Right hindlimb (tissue), 1 donor: ENCODE measurements around the gene SLC2A6.

Experiments
- DNase-seq: peaks from one replicate; pipeline ENCODE4 v3.0.0-alpha.2; 2018

Gene SLC2A6

DNA sequence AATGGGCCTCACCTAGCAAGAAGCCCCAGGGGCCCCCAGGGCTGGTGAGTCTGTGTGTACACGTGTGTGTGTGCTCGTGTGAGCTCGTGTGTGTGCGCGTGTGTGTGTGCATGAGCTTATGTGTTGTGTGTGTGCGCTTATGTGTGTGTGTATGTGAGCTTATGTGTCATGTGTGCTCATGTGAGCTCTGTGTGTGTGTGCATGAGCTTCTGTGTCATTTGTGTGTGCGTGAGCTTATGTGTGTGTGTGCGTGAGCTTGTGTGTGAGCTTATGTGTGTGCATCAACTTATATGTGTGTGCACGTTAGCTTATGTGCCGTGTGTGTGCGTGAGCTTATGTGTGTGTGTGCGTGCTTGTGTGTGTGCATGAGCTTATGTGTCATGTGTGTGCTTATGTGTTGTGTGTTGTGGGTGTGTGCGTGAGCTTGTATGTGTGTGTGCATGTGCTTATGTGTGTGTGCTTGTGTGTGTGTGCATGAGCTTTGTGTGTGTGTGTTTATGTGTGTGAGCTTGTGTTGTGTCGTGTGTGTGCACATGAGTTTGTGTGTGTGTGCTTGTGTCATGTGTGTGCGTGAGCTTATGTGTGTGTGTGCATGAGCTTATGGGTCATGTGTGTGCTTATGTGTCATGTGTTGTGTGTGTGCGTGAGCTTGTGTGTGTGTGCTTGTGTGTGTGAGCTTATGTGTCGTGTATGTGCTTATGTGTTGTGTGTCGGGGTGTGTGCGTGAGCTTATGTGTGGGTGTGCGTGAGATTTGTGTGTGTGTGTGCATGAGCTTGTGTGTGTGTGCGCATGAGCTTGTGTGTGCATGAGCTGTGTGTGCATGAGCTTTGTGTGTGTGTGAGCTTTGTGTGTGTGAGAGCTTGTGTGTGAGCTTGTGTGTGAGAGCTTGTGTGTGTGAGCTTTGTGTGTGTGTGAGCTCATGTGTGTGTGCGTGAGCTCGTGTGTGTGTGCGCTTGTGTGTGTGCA, 16.7 kb upstream of the SLC2A6 start:
- peak; percentile 12 for DNase-seq

DNA sequence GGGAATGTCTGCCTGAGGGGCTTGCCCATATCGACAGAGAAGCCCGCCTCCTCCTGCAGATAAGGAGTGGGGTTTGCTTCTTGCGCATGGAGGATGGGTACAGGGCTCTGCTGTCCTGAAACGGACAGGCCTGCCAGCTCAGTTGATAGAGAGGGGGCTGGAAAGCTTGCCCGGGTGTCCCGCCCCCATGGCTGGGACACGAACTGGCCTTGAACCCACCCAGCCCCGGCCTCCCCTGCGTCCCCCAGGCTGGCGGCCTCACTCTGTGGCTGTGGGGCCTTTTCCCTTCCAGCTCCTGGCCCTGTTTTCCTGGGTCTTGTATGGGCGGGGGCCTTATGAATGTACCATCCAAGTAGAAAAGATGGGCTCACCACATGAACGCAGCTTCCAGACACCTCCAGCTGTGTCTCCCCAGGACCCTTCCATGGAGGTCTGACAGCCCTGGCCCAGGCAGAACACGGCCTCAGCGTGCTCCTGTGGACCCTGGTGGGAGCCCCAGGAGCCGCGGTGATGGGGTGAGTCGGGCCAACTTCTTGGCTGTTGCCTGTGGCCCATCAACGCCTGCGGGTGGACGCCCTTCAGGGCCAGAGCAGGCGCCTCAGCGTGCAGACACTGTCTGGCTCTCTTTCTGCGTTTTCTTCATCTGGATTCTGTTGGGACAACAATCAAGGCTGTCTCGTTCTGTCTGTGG, 15.9 kb upstream of the SLC2A6 start:
- peak; percentile 28 for DNase-seq

DNA sequence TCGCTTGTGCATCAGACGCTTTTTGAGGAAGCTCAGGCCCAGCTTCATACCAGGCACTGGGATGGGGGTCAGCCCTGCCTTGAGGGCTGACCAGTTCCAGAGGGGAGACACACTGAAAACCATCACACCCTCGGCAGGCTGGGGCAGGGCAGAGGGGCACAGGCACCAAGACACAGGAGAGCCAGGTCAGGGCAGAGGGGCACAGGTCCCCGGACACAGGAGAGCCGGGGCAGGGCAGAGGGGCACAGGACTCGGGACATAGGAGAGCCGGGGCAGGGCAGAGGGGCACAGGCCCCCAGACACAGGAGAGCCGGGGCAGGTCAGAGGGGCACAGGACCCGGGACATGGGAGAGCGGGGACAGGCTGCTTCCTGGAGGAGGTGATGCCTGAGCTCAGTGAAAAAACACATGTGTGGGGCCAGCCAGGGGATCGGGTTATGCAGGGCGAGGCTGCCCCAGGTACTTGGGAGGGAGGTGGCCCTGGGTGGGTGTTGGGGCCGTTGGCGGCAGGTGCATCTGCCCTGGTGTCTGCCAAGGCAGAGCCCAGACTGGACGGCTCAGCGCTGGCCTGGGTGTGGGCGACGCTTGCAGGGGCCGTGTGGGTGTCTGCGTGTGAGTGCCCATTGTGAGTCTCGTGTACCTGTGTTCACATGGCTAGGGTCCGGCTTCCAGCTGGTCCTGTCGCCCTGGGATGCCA, 15.1 kb upstream of the SLC2A6 start:
- no peak for DNase-seq

DNA sequence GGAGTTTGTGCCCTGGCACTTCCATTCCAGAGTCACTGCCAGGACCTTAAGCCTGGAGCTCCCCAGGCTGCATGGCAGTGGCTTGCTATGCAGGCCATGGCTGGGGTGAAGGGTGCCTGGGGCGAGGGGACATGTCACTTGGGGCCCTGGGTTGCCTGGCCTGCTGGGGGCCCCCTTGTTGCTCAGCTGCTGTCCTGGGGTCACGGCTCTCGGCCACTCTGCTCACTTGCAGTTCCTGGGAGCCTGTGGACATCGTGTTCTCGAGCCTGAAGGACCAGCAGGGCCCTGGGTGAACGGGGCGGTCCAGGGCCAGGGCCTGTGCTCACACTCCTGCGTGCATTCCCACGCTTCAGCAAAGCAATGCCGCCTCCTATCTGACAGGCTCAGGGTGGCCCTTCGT, 14.5 kb upstream of the SLC2A6 start:
- DNase-seq = no peak

DNA sequence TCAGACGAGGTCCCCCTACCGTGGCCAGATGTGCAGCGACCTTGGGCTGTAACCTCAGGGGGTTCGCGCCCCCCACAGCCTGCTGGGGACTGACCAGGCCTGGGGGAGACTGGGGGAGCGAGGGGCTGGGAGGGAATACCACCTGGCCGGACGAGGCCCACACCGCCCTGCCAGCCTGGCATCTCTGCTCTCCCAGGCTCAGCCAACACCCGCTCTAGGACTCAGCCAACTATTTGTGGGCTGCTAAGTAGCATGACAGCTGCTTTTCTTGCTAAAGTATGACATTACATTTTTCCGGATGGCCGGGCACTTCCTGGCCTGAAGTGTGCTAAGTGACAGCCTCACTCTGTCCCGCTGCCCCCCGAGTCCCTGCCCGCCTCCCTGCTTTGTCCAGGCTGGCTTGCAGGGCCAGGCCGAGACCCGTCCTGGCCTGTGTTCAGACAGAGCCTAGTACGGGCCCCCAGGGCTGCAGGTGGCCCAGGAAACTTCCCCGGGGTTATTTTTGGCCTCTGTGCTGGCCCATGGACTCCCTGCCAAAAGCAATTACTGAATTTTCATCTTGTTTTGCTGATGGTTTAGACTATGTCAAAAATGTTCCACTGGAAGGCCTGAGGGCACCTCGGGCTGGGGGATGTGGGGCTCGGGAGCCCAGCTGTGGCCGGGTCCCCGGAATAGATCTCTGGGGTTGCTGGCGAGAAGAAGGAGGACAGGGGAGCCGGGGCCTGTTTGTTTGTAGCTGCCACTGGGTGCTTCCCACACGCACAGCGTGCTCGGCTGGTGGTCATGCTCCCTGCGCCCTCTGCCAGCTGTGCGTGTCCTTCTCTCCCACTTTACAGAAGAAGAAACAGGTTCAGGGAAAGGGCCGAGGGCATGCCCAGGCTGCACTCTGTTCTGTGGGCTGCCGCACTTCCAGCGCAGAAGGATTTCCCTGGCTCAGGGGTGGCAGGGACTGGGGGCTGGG, 13.4 kb upstream of the SLC2A6 start:
- DNase-seq = peak; percentile 79

DNA sequence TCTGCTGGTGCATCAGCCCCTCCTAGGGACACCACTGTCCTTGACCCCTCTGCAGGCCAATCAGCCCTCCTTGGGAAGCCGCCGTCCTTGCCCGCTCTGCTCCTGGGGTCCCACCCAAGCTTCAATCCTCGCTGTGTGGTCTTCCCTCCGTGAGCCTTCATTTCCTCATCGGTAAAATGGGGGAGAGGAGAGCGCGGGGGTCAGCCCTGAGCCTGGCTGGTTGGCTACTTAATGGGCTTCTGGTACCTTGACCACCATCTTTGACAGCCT, 12.7 kb upstream of the SLC2A6 start:
- no peak for DNase-seq

DNA sequence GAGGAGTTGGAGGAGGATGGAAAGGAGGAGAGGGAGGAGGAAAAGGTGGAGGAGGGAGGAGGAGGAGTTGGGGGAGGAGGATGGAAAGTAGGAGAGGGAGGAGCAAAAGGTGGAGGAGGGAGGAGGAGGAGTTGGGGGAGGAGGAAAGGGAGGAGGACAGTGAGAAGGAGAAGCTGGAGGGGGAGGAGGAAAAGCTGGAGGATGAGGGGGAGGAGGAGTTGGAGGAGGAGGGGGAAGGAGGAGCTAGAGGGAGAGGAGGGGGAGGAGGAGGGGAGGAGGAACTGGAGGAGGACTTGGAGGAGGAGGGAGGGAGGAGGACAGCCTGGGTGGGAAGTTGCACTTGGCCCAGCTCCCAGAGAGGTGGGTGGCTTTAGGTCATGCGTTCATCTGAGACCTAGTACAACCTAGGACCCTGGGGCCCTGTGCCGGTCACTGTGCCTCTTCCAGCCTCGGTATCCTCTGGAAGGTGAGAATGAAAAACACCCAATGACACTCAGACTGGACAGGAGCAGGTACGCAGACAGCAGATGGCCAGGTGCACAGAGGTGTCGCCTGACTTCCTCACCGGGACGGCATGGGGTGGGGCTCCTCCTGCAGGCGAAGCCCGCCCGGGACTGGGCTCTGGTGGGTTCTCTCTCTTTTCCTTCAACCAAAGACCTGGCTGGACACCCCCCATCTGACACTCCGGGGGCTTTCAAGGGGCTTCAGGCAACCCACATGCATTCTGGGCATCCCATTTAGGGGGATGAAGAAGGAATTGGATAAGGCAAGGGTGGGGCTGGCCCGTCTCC, 12.2 kb upstream of the SLC2A6 start:
- peak; percentile 25 for DNase-seq

DNA sequence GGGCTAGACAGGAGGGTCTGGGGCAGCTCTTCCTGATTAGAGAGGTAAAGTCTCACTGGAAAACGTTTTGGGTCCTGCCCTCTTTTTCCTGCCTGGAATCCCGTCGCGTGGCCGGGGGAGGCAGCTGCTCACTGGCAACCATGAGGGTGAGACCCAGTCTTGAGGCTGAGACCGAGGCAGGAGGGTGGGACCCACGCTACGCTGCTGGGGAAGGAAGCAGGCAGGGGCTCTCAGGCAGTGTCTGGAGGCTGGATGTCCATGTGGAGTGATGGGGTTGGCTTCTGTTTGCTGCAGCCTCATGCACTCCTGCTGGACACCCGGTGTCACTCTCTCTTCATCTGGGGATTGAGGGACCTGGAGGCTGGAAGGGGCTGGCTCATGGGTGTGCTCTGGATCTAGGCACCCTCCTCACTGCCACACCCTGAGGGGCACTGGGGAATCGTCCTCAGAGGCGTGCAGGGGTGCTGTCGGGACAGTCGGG, 11.3 kb upstream of the SLC2A6 start:
- peak; percentile 19 for DNase-seq

DNA sequence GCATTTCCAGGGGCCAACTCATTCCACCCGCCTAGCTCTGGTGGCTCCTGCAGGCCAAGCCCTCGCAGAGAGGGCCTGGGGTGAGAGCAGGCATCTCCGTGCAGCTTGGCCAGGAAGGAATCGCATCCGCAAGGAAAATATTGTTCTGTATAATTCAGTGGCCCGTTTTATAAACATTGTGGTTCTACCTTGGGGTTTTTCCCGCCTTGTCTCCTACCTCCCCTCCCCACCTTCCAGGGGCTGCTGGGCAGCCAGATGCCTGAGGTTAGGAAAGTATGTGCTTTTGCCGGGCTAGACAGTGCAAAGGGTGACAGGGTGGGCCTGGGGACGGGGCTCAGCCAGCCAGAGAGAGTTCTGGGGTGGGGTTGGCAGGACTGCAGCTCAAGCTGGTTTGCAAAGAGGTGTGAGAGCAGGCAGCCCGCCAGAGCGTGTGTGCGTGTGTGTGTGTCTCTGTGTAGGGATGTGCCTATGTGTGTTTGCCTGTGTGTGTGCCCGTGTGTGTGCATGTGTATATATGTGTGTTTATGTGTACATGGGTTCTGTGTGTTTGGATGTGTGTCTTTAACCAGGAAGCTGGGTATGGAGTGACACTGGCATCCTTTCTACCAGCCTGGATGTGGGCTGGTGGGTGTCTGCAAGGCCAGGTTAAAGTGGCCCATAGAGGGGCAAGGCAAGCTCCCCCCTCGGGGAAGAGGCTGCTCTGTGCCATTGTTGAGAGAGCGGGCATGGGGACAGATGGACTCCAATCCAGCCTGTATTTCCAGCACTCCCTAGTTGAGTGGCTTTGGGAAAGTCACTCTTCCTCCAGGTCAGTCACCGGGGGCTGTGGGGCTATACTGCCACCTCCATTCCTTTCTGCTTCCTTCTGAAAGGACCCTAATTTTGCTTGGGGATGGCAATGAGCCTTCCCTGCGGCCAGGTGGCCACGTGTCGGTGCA, 10.6 kb upstream of the SLC2A6 start:
- DNase-seq = no peak

DNA sequence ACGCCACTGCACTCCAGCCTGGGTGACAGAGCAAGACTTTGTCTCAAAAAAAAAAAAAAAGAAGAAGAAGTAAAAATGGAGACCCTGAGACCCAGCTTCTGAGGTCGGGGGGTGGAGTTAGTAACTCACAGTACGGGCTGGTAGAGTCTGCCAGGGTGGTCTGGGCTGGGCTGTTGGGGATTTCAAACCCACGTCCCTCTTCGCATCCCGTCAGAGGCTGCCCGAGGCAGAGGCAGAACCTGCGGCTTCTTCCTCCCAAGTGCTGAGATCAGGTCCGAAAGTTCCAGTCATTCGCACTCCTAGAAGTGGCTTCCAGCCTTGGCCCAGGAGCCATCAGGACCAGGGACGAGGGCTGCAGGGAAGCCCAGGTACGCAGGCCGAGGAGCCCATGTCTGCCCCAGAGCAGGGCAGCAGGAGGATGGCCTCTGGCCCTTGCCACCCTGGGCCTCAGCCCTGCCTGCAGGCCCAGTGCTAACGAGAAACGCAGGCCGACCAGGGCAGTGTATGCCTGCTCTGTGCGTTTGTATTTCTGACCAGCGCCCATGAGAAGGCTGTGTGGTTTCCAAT, 9.9 kb upstream of the SLC2A6 start:
- DNase-seq = no peak

DNA sequence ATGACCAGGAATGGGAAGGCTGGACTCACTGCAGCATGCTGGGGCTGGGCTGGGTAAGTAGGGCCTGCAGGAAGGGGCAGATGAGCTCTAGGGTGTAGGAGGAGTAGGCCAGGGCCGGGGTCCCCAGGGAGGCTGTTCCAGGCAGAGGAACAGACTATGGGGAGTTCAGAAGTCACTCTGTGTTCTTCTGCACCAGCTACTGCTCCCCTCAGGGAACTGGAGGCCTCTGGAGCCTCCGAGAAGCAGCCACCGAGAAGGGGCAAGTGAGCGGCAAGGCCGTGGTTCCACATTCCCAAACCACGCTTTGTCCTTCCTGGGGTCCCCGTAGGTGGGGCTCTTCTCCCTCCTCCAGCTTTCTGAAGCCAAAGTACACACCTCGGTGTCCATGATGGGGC, 8.4 kb upstream of the SLC2A6 start:
- peak; percentile 6 for DNase-seq

DNA sequence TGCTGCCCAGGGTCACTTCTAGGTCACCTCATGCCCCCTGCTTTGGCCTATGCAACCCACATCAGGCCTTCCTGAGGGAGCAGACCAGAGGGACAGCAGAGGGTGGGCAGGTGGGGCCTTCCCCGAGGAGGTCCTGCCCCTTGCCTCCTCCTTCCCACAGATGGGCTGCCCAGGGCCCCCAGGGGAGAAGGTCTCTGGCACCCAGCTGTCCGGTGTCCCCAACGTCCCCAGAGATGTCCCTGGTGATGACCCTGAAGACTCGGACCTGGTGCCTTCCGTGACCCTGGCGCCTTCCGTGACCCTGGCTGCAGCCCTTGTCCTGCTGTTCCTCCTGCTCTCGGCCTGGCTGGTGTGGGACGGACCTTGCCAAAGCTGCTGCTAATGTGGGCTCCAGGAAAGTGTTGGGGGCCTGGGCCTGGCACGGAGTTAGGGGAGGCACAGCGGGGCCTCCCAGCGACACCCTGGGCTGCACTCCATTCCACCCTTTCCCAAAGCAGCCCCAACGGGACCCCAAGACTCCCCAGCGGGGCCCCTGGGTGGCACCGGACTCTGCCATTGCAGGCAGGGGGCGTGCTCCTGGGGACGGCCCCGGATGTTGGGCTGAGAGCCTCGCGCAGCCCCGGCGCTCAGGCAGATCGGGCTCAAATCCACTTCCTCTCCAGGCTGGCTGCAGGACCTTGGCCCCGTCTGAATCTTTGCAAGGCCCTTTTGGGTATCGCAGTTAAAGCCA, 6.8 kb upstream of the SLC2A6 start:
- peak; percentile 15 for DNase-seq

DNA sequence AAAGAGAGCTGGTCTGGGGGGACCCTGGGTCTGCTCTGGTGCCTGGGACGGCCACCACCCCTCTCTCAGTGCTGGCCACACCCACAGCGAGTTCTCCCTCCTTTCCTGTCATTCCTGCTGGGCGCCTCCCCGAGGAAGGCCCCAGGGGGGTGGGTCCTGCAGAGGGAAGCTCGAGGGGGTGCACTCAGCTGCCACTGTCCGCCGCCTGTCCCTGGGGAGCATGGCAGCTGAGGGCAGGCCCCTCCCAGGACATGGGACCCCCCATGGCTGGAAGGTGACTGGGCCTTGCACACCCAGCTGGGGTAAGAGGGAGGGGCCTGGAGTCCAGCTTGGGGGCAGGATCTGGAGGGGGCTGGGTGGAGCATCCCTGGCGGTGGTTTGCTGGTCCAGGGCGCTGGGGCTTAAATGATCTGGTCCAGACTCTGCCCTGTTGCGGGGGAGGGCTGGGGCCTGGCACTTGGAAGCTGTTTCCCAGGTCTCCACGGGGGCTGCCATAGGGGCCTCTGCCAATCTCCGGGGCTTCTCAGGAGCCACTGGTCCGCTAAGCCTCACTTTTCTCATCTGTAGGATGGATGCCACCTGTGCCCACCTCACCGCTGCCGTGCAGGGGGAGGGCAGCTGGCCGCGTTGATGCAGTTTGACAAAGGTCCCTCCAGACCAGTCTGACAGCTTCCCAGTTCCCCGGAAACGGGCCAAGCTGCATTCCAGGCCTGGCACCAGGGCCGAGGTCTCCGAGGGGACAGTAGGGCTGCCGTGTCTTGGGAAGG, 6.0 kb upstream of the SLC2A6 start:
- peak; percentile 24 for DNase-seq

DNA sequence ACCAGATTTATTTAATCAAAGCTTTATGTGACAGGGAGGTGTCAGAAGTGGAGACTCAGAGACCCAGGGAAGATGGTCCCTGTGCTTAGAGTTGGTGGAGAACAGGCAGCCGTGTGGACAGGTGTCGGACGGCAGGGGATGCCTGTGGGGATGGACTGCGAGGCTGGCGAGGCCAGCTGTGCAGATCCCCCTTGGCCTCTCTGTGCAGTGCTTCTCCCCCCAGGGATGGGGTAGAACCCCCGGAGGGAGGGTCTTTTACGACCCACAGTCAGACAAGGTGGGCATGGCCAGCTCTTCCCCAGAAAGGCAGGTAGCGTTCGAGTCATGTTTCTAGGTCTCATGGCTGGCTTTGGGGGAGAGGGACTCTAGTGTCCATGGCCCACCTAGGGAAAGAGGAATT, 4.7 kb upstream of the SLC2A6 start:
- no peak for DNase-seq

DNA sequence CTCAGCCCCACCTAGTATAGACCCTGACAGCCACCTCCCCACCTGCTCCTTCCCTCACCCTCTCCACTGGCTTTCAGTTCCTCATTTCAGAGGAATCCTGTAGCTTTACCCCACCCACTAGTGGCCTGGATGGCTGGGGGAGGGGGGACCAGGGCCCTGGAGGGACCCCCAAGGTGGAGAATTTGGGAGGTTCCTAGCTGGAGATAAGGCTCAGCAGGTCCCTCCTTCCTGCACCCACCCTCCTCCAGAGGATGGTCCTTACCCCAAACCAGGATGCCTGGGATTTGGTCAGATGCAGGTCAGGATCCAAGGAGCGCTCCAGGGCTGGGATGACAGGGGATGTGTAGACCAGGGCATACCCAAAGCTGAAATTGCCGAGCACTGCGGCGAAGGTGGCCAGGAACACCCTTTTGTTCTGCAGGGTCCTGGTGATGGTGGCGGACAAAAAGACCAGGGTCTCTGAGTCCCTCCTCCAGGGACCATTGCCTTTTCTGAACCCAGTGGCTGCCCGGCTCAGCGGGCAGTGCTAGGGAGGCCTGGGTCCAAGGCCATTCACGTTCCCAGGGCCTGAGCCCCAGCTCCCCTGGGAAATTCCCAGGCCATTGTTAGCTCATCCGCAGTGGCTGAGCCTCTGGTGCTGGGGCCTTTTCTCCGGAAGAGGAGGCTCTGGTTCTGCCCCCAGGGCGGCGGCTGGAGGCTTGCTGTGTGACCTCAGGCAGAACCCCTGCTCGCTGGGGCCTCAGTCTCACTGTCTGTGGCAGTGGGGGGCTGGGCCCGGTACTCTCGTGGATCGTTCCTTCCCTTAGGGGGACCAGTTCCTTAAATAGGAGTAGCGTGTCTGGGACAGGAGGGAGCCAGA, 678 bp downstream of the SLC2A6 start:
- peak; percentile 32 for DNase-seq

DNA sequence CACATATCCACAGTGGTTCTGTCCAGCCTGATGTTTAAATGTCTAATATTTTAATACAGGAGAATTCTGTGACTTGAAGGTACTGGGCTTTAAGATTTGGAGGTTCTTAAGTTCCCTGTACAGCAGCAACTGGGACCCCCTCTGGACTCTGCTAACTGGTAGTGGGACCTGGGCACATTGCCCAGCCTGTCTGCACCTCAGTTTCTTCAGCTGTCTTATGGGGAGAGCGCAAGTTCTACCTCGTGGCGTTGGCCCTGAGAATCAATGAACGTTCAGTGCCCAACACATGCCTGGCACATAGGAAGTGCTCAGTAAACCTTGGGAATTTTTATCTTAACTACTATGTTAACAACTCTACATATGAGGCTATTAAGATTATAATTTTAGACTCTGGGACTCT, 1.4 kb downstream of the SLC2A6 start:
- DNase-seq = no peak

DNA sequence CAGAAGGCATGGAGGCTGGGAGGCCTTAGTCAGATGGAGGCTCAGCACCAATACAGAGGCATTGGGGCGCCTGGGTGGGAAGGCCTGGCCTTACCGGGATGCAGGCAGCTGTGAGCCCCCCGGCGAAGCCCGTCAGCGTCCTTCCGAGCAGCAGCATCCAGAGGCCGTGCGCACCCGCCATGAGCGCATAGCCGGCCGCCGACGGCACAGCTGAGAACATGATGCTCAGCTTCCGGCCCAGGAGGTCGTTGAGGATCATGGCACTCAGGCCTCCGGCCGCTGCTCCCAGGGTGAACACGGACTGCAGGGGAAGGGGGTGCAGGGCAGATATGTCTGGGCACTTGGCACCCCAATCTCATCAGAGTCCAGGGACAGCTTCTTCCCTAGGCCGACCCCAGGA, 2.0 kb downstream of the SLC2A6 start:
- DNase-seq = no peak
